IPS-18a (cell line): ENCODE results near the gene DUS1L.

Source experiments
- H3K27ac ChIP-seq: one replicate; pipeline ENCODE4 v1.5.1; 2013; ENCODE audit warnings: low read length
- H3K27me3 ChIP-seq: one replicate; pipeline ENCODE4 v1.6.1; 2013; ENCODE audit warnings: mild to moderate bottlenecking, low read length; ENCODE audit not compliant: control insufficient read depth, insufficient read depth
- H3K36me3 ChIP-seq: one replicate; pipeline ENCODE4 v1.6.1; 2013; ENCODE audit warnings: low read depth, low read length; ENCODE audit not compliant: control insufficient read depth
- H3K4me1 ChIP-seq: one replicate; pipeline ENCODE4 v1.6.1; 2013; ENCODE audit warnings: low read depth, low read length; ENCODE audit not compliant: control insufficient read depth
- H3K4me3 ChIP-seq: one replicate; pipeline ENCODE4 v1.5.1; 2013; ENCODE audit warnings: low read length
- H3K9ac ChIP-seq: one replicate; pipeline ENCODE4 v1.6.1; 2013; ENCODE audit warnings: mild to moderate bottlenecking, low read length, moderate library complexity
- H3K9me3 ChIP-seq: one replicate; pipeline ENCODE4 v1.6.1; 2013; ENCODE audit warnings: low read depth, low read length; ENCODE audit not compliant: control insufficient read depth

The DUS1L gene

GRCh38 chr17:82055023-82055964 lies 10.3 kb downstream of the DUS1L start:
- Histone ChIP-seq H3K9me3 (no peaks in the 10 kb centered on the region), H3K4me3 (no peak overlapping the region), H3K27ac (no peak overlapping the region), H3K4me1 (no peaks in the 10 kb centered on the region), H3K9ac (no peak overlapping the region), H3K36me3 (peaks cover 49% of the 10 kb centered on the region), H3K27me3 (no peaks in the 10 kb centered on the region)

- Histone ChIP-seq H3K4me3 (no peak overlapping the region), H3K4me1 (no peaks in the 10 kb centered on the region), H3K36me3 (peaks cover 43% of the 10 kb centered on the region), H3K27me3 (no peaks in the 10 kb centered on the region), H3K9ac (no peak overlapping the region), H3K9me3 (no peaks in the 10 kb centered on the region), H3K27ac (no peak overlapping the region)
Observed at GRCh38 chr17:82054351-82055022, 11.1 kb downstream of the DUS1L start.

- H3K9me3 ChIP-seq: no peaks in the 10 kb centered on the region
- no peak overlapping the region for H3K4me3 ChIP-seq
- H3K27me3 ChIP-seq: no peaks in the 10 kb centered on the region
- H3K9ac ChIP-seq: no peak overlapping the region
- H3K27ac ChIP-seq: no peak overlapping the region
- H3K36me3 ChIP-seq: peaks cover 42% of the 10 kb centered on the region
- H3K4me1 ChIP-seq: no peaks in the 10 kb centered on the region
Observed at GRCh38 chr17:82053556-82054263, 11.9 kb downstream of the DUS1L start.

GRCh38 chr17:82053130-82053529 lies 12.5 kb downstream of the DUS1L start:
- Histone ChIP-seq H3K27ac (no peak overlapping the region), H3K36me3 (peaks cover 38% of the 10 kb centered on the region), H3K27me3 (no peaks in the 10 kb centered on the region), H3K4me1 (no peaks in the 10 kb centered on the region), H3K4me3 (peak overlapping the region; percentile 85), H3K9me3 (no peaks in the 10 kb centered on the region), H3K9ac (no peak overlapping the region)

- Histone ChIP-seq H3K27ac (no peak overlapping the region), H3K9me3 (no peaks in the 10 kb centered on the region), H3K4me3 (peak overlapping the region; percentile 85), H3K9ac (peak overlapping the region; percentile 62), H3K36me3 (peaks cover 36% of the 10 kb centered on the region), H3K27me3 (no peaks in the 10 kb centered on the region), H3K4me1 (no peaks in the 10 kb centered on the region)
Observed at GRCh38 chr17:82052638-82053059, 13.0 kb downstream of the DUS1L start.

- Histone ChIP-seq H3K27me3 (no peaks in the 10 kb centered on the region), H3K4me3 (peak within 1 kb of the TSS; percentile 85), H3K9me3 (no peaks in the 10 kb centered on the region), H3K4me1 (no peaks in the 10 kb centered on the region), H3K36me3 (peaks cover 35% of the 10 kb centered on the region), H3K9ac (peak within 1 kb of the TSS; percentile 62), H3K27ac (no peak within 1 kb of the TSS)
Observed at GRCh38 chr17:82051776-82052637, 13.6 kb downstream of the DUS1L start, which contains the start of the genes GPS1 and RFNG. TSS of gene GPS1 (plus strand) at chr17:82051898. CDS start at chr17:82051932, 34 bp downstream. TSS of gene RFNG (minus strand) at chr17:82051811. CDS start at chr17:82051766, 45 bp downstream.

- Histone ChIP-seq H3K9me3 (no peaks in the 10 kb centered on the region), H3K27me3 (no peaks in the 10 kb centered on the region), H3K36me3 (peaks cover 25% of the 10 kb centered on the region), H3K4me3 (peak overlapping the region; percentile 52), H3K27ac (no peak overlapping the region), H3K9ac (no peak overlapping the region), H3K4me1 (no peaks in the 10 kb centered on the region)
Observed at GRCh38 chr17:82050761-82051641, 14.6 kb downstream of the DUS1L start.

- Histone ChIP-seq H3K9ac (no peak overlapping the region), H3K27me3 (no peaks in the 10 kb centered on the region), H3K4me1 (no peaks in the 10 kb centered on the region), H3K4me3 (peak overlapping the region; percentile 52), H3K36me3 (peaks cover 20% of the 10 kb centered on the region), H3K27ac (no peak overlapping the region), H3K9me3 (no peaks in the 10 kb centered on the region)
Observed at GRCh38 chr17:82050152-82050760, 15.3 kb downstream of the DUS1L start.

- peaks cover 13% of the 10 kb centered on the region for H3K36me3 ChIP-seq
- no peaks in the 10 kb centered on the region for H3K9me3 ChIP-seq
- no peaks in the 10 kb centered on the region for H3K4me1 ChIP-seq
- no peak overlapping the region for H3K4me3 ChIP-seq
- H3K9ac ChIP-seq: no peak overlapping the region
- H3K27ac ChIP-seq: no peak overlapping the region
- no peaks in the 10 kb centered on the region for H3K27me3 ChIP-seq
Observed at GRCh38 chr17:82049521-82049971, 16.1 kb downstream of the DUS1L start.

- Histone ChIP-seq H3K27ac (no peak overlapping the region), H3K4me3 (no peak overlapping the region), H3K4me1 (no peaks in the 10 kb centered on the region), H3K9ac (no peak overlapping the region), H3K9me3 (no peaks in the 10 kb centered on the region), H3K36me3 (peaks cover 12% of the 10 kb centered on the region), H3K27me3 (no peaks in the 10 kb centered on the region)
Observed at GRCh38 chr17:82049106-82049505, 16.5 kb downstream of the DUS1L start.
